ENCODE results near the gene RFC2.

The RFC2 gene

GRCh38 chr7:74290553-74290950, 36.4 kb upstream of the RFC2 start:
- Histone ChIP-seq H2AFZ (ENCODE audit: low read length, unreplicated experiment) (no peak overlapping the region), H3K36me3 (ENCODE audit: insufficient read depth, low read length) (no peaks in the 10 kb centered on the region), H3K4me3 (ENCODE audit: low read depth, low read length) (peak overlapping the region; percentile 100), H3K79me2 (ENCODE audit: control insufficient read depth, insufficient read depth, low read length, unreplicated experiment) (peaks cover 50% of the 10 kb centered on the region), H3K4me1 (ENCODE audit: control insufficient read depth, insufficient read depth, low read length, unreplicated experiment) (peaks cover 12% of the 10 kb centered on the region), H3K27ac (ENCODE audit: low read depth, low read length) (no peak overlapping the region), H3K27me3 (ENCODE audit: insufficient read depth, low read length) (no peaks in the 10 kb centered on the region)

DNA sequence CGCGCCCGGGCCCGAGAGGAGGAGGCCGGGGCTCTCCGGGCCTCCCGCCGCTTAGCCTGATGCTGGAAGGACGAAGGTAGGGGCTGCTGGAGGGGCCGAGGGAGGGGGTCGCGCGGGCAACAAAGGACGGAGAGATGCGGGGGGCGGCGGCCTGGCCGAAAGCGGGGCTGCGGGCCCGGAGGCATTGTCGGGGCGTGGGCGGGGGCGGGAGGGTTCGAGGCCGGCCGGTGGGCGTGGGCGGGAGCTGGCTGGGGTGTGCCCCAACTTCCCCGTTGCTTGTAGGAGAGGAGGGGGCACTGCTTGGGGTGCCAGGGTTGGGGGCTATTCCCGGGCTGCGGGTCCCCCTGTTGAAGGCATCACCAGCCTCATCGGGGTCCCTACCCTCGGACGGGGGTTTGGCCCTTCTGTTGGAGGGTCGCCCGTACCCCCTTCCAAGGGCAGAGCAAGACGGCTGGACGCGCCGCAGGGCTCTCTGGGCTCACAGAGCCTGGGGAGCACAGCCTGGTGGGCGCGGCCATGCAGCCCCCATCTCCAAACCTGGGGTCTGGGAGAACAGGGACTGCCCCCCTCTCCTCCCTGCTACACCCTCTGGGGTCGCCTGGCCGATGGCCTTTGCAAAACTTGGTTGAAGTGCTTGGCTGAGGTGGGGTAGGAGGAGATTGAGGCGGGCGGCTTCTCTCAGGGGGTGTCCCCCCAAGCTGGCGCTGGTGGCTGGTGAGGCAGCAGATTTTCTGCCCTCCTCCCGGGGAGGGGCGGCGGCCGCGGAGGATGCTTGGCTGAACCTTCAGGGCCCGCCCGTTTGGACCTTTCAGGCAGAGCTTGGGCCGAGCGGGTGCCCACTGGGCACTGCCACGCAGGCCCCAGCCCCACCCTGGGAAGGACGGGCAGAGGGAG, 35.7 kb upstream of the RFC2 start:
- peak overlapping the region; percentile 54; the same call in 1 of the 2 replicates for H3K27ac ChIP-seq (ENCODE audit: low read depth, low read length)
- H3K4me1 ChIP-seq (ENCODE audit: control insufficient read depth, insufficient read depth, low read length, unreplicated experiment): peaks cover 12% of the 10 kb centered on the region
- peaks cover 43% of the 10 kb centered on the region for H3K79me2 ChIP-seq (ENCODE audit: control insufficient read depth, insufficient read depth, low read length, unreplicated experiment)
- H3K36me3 ChIP-seq (ENCODE audit: insufficient read depth, low read length): no peaks in the 10 kb centered on the region
- H2AFZ ChIP-seq (ENCODE audit: low read length, unreplicated experiment): peak overlapping the region; percentile 66
- peak overlapping the region; percentile 100 for H3K4me3 ChIP-seq (ENCODE audit: low read depth, low read length)
- no peaks in the 10 kb centered on the region for H3K27me3 ChIP-seq (ENCODE audit: insufficient read depth, low read length)

GRCh38 chr7:74289018-74289658, 34.9 kb upstream of the RFC2 start, which contains the start of gene CLIP2:
CLIP2 (plus strand) TSS chr7:74289407; CDS start chr7:74317547, 28,140 bp downstream.
- H3K27me3 ChIP-seq (ENCODE audit: insufficient read depth, low read length): no peaks in the 10 kb centered on the region
- H3K79me2 ChIP-seq (ENCODE audit: control insufficient read depth, insufficient read depth, low read length, unreplicated experiment): peaks cover 36% of the 10 kb centered on the region
- H3K36me3 ChIP-seq (ENCODE audit: insufficient read depth, low read length): no peaks in the 10 kb centered on the region
- H3K27ac ChIP-seq (ENCODE audit: low read depth, low read length): peak within 1 kb of the TSS; percentile 54; the same call in 1 of the 2 replicates
- peaks cover 5% of the 10 kb centered on the region for H3K4me1 ChIP-seq (ENCODE audit: control insufficient read depth, insufficient read depth, low read length, unreplicated experiment)
- H2AFZ ChIP-seq (ENCODE audit: low read length, unreplicated experiment): peak within 1 kb of the TSS; percentile 66
- peak within 1 kb of the TSS; percentile 100 for H3K4me3 ChIP-seq (ENCODE audit: low read depth, low read length)

GRCh38 chr7:74288034-74288881, 34.1 kb upstream of the RFC2 start:
- Histone ChIP-seq H3K4me1 (ENCODE audit: control insufficient read depth, insufficient read depth, low read length, unreplicated experiment) (peaks cover 3% of the 10 kb centered on the region), H3K36me3 (ENCODE audit: insufficient read depth, low read length) (no peaks in the 10 kb centered on the region), H3K79me2 (ENCODE audit: control insufficient read depth, insufficient read depth, low read length, unreplicated experiment) (peaks cover 28% of the 10 kb centered on the region), H2AFZ (ENCODE audit: low read length, unreplicated experiment) (peak overlapping the region; percentile 61), H3K4me3 (ENCODE audit: low read depth, low read length) (peak overlapping the region; percentile 75), H3K27ac (ENCODE audit: low read depth, low read length) (no peak overlapping the region; the same call in 1 of the 2 replicates), H3K27me3 (ENCODE audit: insufficient read depth, low read length) (no peaks in the 10 kb centered on the region)

DNA sequence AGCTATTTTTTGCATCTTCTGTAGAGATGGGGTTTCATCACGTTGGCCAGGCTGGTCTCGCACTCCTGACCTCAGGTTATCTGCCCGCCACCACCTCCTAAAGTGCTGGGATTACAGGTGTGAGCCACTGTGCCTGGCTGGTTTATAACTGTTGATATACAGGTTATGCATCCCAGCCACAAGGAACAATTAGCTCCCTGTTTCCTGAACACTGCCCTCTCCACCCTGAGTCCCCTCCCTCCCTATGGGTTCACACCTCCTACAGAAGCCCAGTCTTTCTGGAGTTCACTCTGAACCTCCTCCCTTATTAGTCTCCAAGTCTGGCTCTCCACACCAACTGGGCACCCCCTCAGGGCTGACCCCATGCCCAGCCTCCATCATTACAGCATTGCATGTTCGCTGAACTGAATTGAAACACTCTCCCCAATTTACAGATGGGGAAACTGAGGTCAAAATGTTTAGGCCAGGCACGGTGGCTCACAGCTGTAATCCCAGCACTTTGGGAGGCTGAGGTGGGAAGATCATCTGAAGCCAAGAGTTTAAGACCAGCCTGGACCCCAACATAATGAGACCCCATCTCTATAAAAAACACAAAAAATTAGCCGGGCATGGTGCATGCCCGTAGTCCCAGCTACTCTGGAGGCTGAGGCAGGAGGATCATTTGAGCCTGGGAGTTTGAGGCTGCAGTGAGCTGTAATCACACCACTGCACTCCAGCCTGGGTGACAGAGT, 33.3 kb upstream of the RFC2 start:
- no peaks in the 10 kb centered on the region for H3K27me3 ChIP-seq (ENCODE audit: insufficient read depth, low read length)
- no peak overlapping the region for H3K27ac ChIP-seq (ENCODE audit: low read depth, low read length)
- H2AFZ ChIP-seq (ENCODE audit: low read length, unreplicated experiment): no peak overlapping the region
- no peak overlapping the region for H3K4me3 ChIP-seq (ENCODE audit: low read depth, low read length)
- peaks cover 3% of the 10 kb centered on the region for H3K4me1 ChIP-seq (ENCODE audit: control insufficient read depth, insufficient read depth, low read length, unreplicated experiment)
- H3K36me3 ChIP-seq (ENCODE audit: insufficient read depth, low read length): no peaks in the 10 kb centered on the region
- H3K79me2 ChIP-seq (ENCODE audit: control insufficient read depth, insufficient read depth, low read length, unreplicated experiment): peaks cover 23% of the 10 kb centered on the region

GRCh38 chr7:74286131-74286530, 31.9 kb upstream of the RFC2 start:
- no peaks in the 10 kb centered on the region for H3K36me3 ChIP-seq (ENCODE audit: insufficient read depth, low read length)
- no peak overlapping the region for H3K27ac ChIP-seq (ENCODE audit: low read depth, low read length)
- H3K4me3 ChIP-seq (ENCODE audit: low read depth, low read length): no peak overlapping the region
- peaks cover 14% of the 10 kb centered on the region for H3K79me2 ChIP-seq (ENCODE audit: control insufficient read depth, insufficient read depth, low read length, unreplicated experiment)
- peaks cover 6% of the 10 kb centered on the region for H3K4me1 ChIP-seq (ENCODE audit: control insufficient read depth, insufficient read depth, low read length, unreplicated experiment)
- H3K27me3 ChIP-seq (ENCODE audit: insufficient read depth, low read length): no peaks in the 10 kb centered on the region
- H2AFZ ChIP-seq (ENCODE audit: low read length, unreplicated experiment): no peak overlapping the region

- no peaks in the 10 kb centered on the region for H3K27me3 ChIP-seq (ENCODE audit: insufficient read depth, low read length)
- H3K79me2 ChIP-seq (ENCODE audit: control insufficient read depth, insufficient read depth, low read length, unreplicated experiment): peaks cover 2% of the 10 kb centered on the region
- H3K36me3 ChIP-seq (ENCODE audit: insufficient read depth, low read length): no peaks in the 10 kb centered on the region
- no peak overlapping the region for H3K27ac ChIP-seq (ENCODE audit: low read depth, low read length)
- no peak overlapping the region for H2AFZ ChIP-seq (ENCODE audit: low read length, unreplicated experiment)
- no peak overlapping the region for H3K4me3 ChIP-seq (ENCODE audit: low read depth, low read length)
- peaks cover 19% of the 10 kb centered on the region for H3K4me1 ChIP-seq (ENCODE audit: control insufficient read depth, insufficient read depth, low read length, unreplicated experiment)
These were observed 30.6 kb upstream of the RFC2 start for GRCh38 chr7:74284781-74285259.

- H3K27me3 ChIP-seq (ENCODE audit: insufficient read depth, low read length): no peaks in the 10 kb centered on the region
- H3K79me2 ChIP-seq (ENCODE audit: control insufficient read depth, insufficient read depth, low read length, unreplicated experiment): no peaks in the 10 kb centered on the region
- H3K27ac ChIP-seq (ENCODE audit: low read depth, low read length): no peak overlapping the region
- no peak overlapping the region for H3K4me3 ChIP-seq (ENCODE audit: low read depth, low read length)
- no peak overlapping the region for H2AFZ ChIP-seq (ENCODE audit: low read length, unreplicated experiment)
- no peaks in the 10 kb centered on the region for H3K36me3 ChIP-seq (ENCODE audit: insufficient read depth, low read length)
- H3K4me1 ChIP-seq (ENCODE audit: control insufficient read depth, insufficient read depth, low read length, unreplicated experiment): peaks cover 21% of the 10 kb centered on the region
These were observed 29.8 kb upstream of the RFC2 start for GRCh38 chr7:74283858-74284447.

DNA sequence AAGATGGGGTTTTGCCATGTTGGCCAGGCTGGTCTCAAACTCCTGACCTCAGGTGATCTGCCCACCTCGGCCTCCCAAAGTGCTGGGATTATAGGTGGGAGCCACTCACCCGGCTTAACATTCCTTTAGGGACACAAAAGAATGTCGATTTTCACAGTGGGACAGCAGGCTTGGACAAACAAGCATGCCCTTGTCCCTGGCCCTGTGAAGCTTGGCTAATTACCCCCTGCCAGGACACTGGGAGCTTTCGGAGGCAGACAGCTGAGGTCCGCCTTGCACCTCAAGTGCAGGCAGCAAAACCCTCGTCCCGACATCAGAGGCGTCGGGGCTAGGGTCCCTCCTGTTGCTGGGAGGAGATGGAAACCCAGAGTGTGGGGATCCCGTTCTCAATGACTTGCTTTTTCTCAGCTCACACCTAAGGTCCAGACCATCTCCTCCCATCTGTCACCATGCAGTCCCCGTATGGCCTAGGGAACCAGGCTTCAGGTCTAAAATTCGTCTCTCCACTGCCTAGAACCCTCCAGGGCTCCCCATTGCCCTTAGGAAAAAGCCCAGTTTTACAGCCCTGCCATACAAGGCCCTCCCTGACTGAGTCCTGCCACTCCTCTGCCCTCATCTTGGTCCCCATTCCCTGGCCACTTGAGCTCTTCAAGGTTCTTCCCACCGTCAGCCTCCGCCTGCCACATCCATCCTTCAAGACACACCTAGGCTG, 28.7 kb upstream of the RFC2 start:
- H3K36me3 ChIP-seq (ENCODE audit: insufficient read depth, low read length): no peaks in the 10 kb centered on the region
- no peak overlapping the region for H2AFZ ChIP-seq (ENCODE audit: low read length, unreplicated experiment)
- H3K27ac ChIP-seq (ENCODE audit: low read depth, low read length): no peak overlapping the region
- no peak overlapping the region for H3K4me3 ChIP-seq (ENCODE audit: low read depth, low read length)
- no peaks in the 10 kb centered on the region for H3K27me3 ChIP-seq (ENCODE audit: insufficient read depth, low read length)
- H3K4me1 ChIP-seq (ENCODE audit: control insufficient read depth, insufficient read depth, low read length, unreplicated experiment): peaks cover 19% of the 10 kb centered on the region
- H3K79me2 ChIP-seq (ENCODE audit: control insufficient read depth, insufficient read depth, low read length, unreplicated experiment): no peaks in the 10 kb centered on the region
